GM23248 (cell line): ENCODE data around the gene SH3BP2. TPM values are rescaled to one million over a fixed set of nuclear protein-coding genes. Genes with fewer than 3 reads are reported as not detected.

Experiments
- DNase-seq: peaks from one replicate; pipeline ENCODE4 v3.0.0-alpha.2; 2015
- H2AFZ ChIP-seq: fragments of 200-600 bp; sonication (generic); 2 replicates; pipeline ENCODE4 v1.6.1; 2016; ENCODE audit warnings: antibody characterized with exemption
- H3F3A ChIP-seq: fragments of 200-600 bp; sonication (generic); 2 replicates; pipeline ENCODE4 v1.6.1; 2016; ENCODE audit warnings: mild to moderate bottlenecking, antibody characterized with exemption, mixed run types; ENCODE audit not compliant: insufficient read depth
- H3K27ac ChIP-seq: fragments of 200-600 bp; sonication (generic); 2 replicates; pipeline ENCODE4 v1.5.1; 2016; ENCODE audit warnings: mild to moderate bottlenecking
- H3K27me3 ChIP-seq: fragments of 200-600 bp; sonication (generic); replicated peaks from 2 replicates; pipeline ENCODE4 v1.6.1; 2016; ENCODE audit warnings: mild to moderate bottlenecking; ENCODE audit not compliant: insufficient read depth
- H3K36me3 ChIP-seq: fragments of 200-600 bp; sonication (generic); 2 replicates; pipeline ENCODE4 v1.6.1; 2016; ENCODE audit warnings: low read depth, mild to moderate bottlenecking
- H3K4me1 ChIP-seq: fragments of 200-600 bp; sonication (generic); 2 replicates; pipeline ENCODE4 v1.6.1; 2016; ENCODE audit warnings: mild to moderate bottlenecking; ENCODE audit not compliant: insufficient read depth
- H3K4me2 ChIP-seq: fragments of 200-600 bp; sonication (generic); one replicate; pipeline ENCODE4 v1.6.1; 2016; ENCODE audit warnings: mild to moderate bottlenecking; ENCODE audit not compliant: unreplicated experiment
- H3K4me3 ChIP-seq: fragments of 200-600 bp; sonication (generic); 2 replicates; pipeline ENCODE4 v1.5.1; 2016; ENCODE audit warnings: mild to moderate bottlenecking
- H3K79me2 ChIP-seq: fragments of 200-600 bp; sonication (generic); 2 replicates; pipeline ENCODE4 v1.6.1; 2016; ENCODE audit warnings: mild to moderate bottlenecking; ENCODE audit not compliant: insufficient read depth
- H3K9ac ChIP-seq: fragments of 200-600 bp; sonication (generic); 2 replicates; pipeline ENCODE4 v1.6.1; 2016; ENCODE audit warnings: mild to moderate bottlenecking
- H3K9me2 ChIP-seq: fragments of 200-600 bp; sonication (generic); 2 replicates; pipeline ENCODE4 v1.6.1; 2016; ENCODE audit warnings: mixed run types, mild to moderate bottlenecking, moderate library complexity; ENCODE audit not compliant: insufficient read depth
- H3K9me3 ChIP-seq: fragments of 200-600 bp; sonication (generic); one replicate; pipeline ENCODE4 v1.6.1; 2017; ENCODE audit warnings: low read depth
- H4K20me1 ChIP-seq: fragments of 200-600 bp; sonication (generic); 2 replicates; pipeline ENCODE4 v1.6.0; 2016; ENCODE audit not compliant: insufficient read depth
- EZH2 ChIP-seq: fragments of 200-600 bp; sonication (generic); IDR thresholded peaks from 2 replicates; pipeline ENCODE4 v1.6.1; 2018; ENCODE audit warnings: antibody characterized with exemption, mild to moderate bottlenecking; ENCODE audit not compliant: insufficient read depth, poor library complexity, severe bottlenecking
- EZH2phosphoT487 ChIP-seq: fragments of 200-600 bp; sonication (generic); IDR thresholded peaks from 2 replicates; pipeline ENCODE4 v1.6.1; 2018; ENCODE audit warnings: antibody characterized with exemption, moderate library complexity, mild to moderate bottlenecking, low read depth; ENCODE audit not compliant: insufficient read depth
- WGBS, 2 experiments: methylation state at CpG; one replicate each; pipeline ENCODE4 v1.1.6; 2015 to 2017; ENCODE audit warnings: low lambda C conversion rate in 2 of 2, low coverage in 1 of 2; ENCODE audit errors: missing lambda C conversion rate in 2 of 2; 5-methylcytosine and 5-hydroxymethylcytosine counted together
- in situ Hi-C: fragments of 300-500 bp; cut with MboI; formaldehyde crosslinking; loops from 2 replicates; pipeline ENCODE4 v1.15.0; 2020
- polyA plus RNA-seq: library from polyadenylated mRNA; unstranded; fragments of >200 nt; fragmentation: Nextera tagmentation; extraction: Ambion mirVana; gene quantifications from 2 replicates; pipeline ENCODE4 v1.2.1, GENCODE V29; 2016
- total RNA-seq: library from RNA; depleted of rRNA; stranded (reverse); fragments of >200 nt; shearing (Covaris generic); gene quantifications from 2 replicates; pipeline ENCODE4 v1.2.3, GENCODE V29; 2014

Gene SH3BP2
- total and polyA plus RNA-seq, 2 experiments from 2014 or later, result 20.9 to 31.2 TPM

DNA sequence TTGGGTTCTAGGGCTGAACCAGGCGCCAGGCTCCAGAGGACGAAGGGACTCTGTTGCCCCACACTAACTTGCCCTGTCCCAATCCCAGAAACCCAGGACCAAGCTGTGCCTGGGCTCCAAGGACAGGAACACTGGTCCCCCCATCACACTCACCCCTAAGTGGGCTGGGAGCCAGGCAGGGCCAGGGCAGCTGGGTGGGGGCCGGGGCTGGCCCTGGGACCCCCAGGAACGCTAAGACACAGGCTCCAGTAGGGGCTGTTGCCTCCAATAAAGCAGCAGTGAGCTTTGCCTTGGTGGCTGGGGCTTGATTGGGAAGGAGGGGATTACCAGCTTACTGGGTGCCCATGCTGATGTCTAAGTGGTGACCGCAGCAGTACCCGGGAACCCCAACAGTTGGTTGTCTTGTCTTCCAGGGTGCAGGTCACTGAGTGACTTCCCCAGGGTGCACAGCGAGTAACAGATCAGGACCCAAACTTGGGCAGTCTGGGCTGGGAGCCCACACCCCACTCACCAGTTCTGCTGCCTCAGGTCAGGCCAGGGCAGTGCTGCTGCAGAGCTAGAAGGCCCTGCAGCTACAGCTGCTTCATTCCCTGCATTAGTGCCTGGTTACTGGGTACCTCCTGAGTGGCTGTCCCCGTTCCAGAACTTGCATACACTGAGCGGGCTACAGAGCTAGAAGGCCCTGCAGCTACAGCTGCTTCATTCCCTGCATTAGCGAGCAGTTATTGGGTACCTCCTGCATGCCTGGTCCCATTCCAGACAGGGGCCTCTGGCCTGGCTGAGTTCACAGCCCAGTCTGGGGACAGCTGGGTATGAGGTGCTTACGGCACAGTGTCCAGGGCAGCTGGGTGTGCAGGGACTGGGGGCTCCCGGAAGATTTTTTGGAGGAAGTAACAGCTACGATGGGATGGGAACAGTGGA is 41.4 kb downstream of the SH3BP2 start:
- no peaks in the 10 kb centered on the region for H3K79me2 ChIP-seq
- no peak overlapping the region for H3K4me2 ChIP-seq
- in situ Hi-C loops, result no loop called here
- no peaks in the 10 kb centered on the region for H3K9me2 ChIP-seq
- TF ChIP-seq EZH2 (no peak), EZH2phosphoT487 (no peak)
- no peak overlapping the region for H3K9ac ChIP-seq
- H3K4me1 ChIP-seq, result peaks cover 9% of the 10 kb centered on the region
- DNase-seq, result no peak
- WGBS, 2 experiments, result 88 to 93% methylated on average over 13 of the region's 13 CpGs
- no peaks in the 10 kb centered on the region; the same call in 1 of the 2 replicates for H3K36me3 ChIP-seq
- no peaks in the 10 kb centered on the region for H4K20me1 ChIP-seq
- no peak overlapping the region for H3K4me3 ChIP-seq
- no peak overlapping the region for H2AFZ ChIP-seq
- no peaks in the 10 kb centered on the region for H3K27me3 ChIP-seq
- no peak overlapping the region for H3K27ac ChIP-seq
- H3K9me3 ChIP-seq, result no peaks in the 10 kb centered on the region
- 0 out of 2 replicates have a peak, but pooled peaks cover 4% of the 10 kb centered on the region for H3F3A ChIP-seq

DNA sequence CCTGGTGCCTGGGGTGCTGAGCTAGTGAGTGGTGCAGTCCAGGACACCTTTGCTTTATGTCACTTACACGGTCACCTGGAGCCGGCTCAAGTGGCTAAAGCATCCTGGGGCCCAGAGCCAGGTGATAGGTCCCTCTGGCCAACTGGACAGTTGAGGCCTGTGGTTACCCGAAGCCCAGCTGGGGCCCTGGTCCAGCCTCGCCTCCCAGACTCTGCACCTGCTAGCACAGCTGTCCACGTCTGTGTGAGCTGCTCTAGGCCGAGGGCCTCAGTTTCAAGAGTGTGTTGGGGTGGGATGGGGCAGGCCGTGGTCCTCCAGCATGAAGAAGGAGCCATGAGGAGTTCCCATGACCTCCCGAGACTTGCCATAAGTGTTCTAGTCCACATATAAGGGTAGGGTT is 43.1 kb downstream of the SH3BP2 start:
- DNase-seq, result no peak
- no peak overlapping the region for H2AFZ ChIP-seq

DNA sequence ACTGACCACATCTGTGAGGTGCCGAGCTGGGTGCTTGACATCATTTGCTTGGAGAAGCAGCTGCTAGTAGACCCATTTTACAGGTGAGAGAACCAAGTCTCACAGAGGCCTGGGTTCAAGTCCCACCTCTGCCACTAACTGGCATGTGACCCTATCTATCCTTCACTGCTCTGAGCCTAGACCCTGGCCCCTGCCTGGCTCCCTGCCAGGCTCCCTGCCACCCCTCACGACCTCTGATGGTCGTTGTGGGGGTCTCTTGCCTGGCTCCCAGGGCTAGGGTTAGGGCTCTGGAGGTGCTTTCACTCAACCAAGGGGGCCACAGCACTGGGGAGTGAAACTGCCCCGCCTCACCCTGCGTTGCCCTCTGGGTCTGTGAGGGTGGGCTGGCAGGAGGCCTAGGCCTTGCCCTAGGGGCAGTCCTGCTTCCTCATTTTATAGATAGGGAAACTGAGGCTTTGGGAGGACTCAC is 43.5 kb downstream of the SH3BP2 start:
- no peak for TF ChIP-seq EZH2phosphoT487
- no peak for TF ChIP-seq EZH2
- in situ Hi-C loops, result no loop called here
- Histone ChIP-seq H3F3A (peaks cover 17% of the 10 kb centered on the region; the same call in 1 of the 2 replicates), H3K79me2 (no peaks in the 10 kb centered on the region), H3K36me3 (no peaks in the 10 kb centered on the region; the same call in 1 of the 2 replicates), H3K9ac (no peak overlapping the region), H3K27ac (no peak overlapping the region), H4K20me1 (no peaks in the 10 kb centered on the region), H3K4me2 (no peak overlapping the region), H2AFZ (no peak overlapping the region), H3K4me3 (no peak overlapping the region), H3K9me3 (no peaks in the 10 kb centered on the region), H3K4me1 (peaks cover 9% of the 10 kb centered on the region), H3K27me3 (no peaks in the 10 kb centered on the region), H3K9me2 (no peaks in the 10 kb centered on the region)
- DNase-seq, result no peak
- 83 to 84% methylated on average over 5 of the region's 5 CpGs for WGBS, 2 experiments

More for the DNA sequence above, 43.1 kb downstream of the SH3BP2 start:
- WGBS, 2 experiments, result 96 to 100% methylated on average over 8 of the region's 8 CpGs
- no peak overlapping the region for H3K4me2 ChIP-seq
- no peak overlapping the region for H3K27ac ChIP-seq
- H3K4me1 ChIP-seq, result peaks cover 9% of the 10 kb centered on the region
- H3K27me3 ChIP-seq, result no peaks in the 10 kb centered on the region
- in situ Hi-C loops, result no loop called here
- no peaks in the 10 kb centered on the region for H4K20me1 ChIP-seq
- no peaks in the 10 kb centered on the region for H3K79me2 ChIP-seq
- no peak overlapping the region for H3K9ac ChIP-seq
- H3K36me3 ChIP-seq, result no peaks in the 10 kb centered on the region; the same call in 1 of the 2 replicates
- H3F3A ChIP-seq, result peaks cover 12% of the 10 kb centered on the region; the same call in 1 of the 2 replicates
- no peak overlapping the region for H3K4me3 ChIP-seq
- no peaks in the 10 kb centered on the region for H3K9me2 ChIP-seq
- TF ChIP-seq EZH2phosphoT487 (no peak), EZH2 (no peak)
- H3K9me3 ChIP-seq, result no peaks in the 10 kb centered on the region

DNA sequence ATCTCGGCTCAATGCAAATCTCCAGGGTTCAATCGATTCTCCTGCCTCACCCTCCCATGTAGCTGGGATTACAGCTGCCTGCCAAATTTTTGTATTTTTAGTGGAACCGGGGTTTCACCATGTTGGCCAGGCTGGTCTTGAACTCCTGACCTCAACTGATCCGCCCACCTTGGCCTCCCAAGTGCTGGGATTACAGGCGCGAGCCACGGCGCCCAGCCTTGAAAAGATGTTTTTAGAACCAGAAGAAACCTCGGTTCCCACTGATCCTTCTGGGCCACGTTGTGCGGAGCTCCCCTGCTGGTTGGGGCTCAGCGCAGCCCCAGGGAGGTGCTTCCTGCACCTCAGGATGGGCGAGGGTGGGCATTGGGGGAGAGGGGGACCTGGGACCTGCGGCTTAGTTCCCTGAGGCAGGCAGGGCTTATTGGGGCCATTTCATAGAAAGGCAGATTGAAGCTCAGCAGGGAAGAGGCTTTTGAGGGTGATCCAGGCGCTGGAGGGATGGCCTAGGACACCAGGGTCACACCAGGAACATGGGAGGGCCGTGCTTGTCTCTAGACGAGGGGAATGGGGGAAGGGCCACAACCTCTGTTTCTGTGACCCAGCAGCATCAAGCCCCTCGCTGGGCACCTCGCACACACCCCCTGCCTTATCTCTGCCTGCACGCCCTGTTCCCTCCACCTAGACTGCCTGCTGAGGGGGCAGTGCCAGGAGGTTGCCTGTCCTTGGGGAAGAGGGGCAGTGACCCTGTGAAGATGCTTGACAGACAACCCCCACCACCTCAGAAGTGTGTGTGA is 44.4 kb downstream of the SH3BP2 start:
- peaks cover 17% of the 10 kb centered on the region; the same call in 1 of the 2 replicates for H3F3A ChIP-seq
- peak overlapping the region; percentile 38 for H3K27ac ChIP-seq
- no peaks in the 10 kb centered on the region; the same call in 1 of the 2 replicates for H3K36me3 ChIP-seq
- H3K9ac ChIP-seq, result peak overlapping the region; percentile 38; the same call in 1 of the 2 replicates
- peaks cover 9% of the 10 kb centered on the region for H3K4me1 ChIP-seq
- 0 out of 2 replicates have a peak, but pooled peaks cover 5% of the 10 kb centered on the region for H3K79me2 ChIP-seq
- in situ Hi-C loops, result no loop called here
- H2AFZ ChIP-seq, result peak overlapping the region; percentile 68
- no peaks in the 10 kb centered on the region for H3K9me2 ChIP-seq
- TF ChIP-seq EZH2phosphoT487 (no peak), EZH2 (no peak)
- H3K9me3 ChIP-seq, result no peaks in the 10 kb centered on the region
- DNase-seq, result no peak
- no peaks in the 10 kb centered on the region for H4K20me1 ChIP-seq
- no peaks in the 10 kb centered on the region for H3K27me3 ChIP-seq
- H3K4me2 ChIP-seq, result peak overlapping the region; percentile 15
- WGBS, 2 experiments, result 58 to 62% methylated on average over 17 to 18 of the region's 20 CpGs
- no peak overlapping the region for H3K4me3 ChIP-seq
